ENCODE data around the gene TRAPPC2.
"Not testable (repeated sequence)": the region's sequence is repeated elsewhere in the genome, so short reads cannot be mapped to it uniquely, and the experiment has no call there.

The TRAPPC2 gene

GRCh38 chrX:13750204-13750603 is 15.8 kb upstream of the TRAPPC2 start:
- H3K27ac ChIP-seq: peak overlapping the region; percentile 85
- no peak for DNase-seq (ENCODE audit: low read depth, low spot score)

GRCh38 chrX:13748486-13748885 is 14.1 kb upstream of the TRAPPC2 start:
- peak overlapping the region; percentile 53 for H3K27ac ChIP-seq
- no peak for DNase-seq (ENCODE audit: low read depth, low spot score)

- peak overlapping the region; percentile 53 for H3K27ac ChIP-seq
- no peak for DNase-seq (ENCODE audit: low read depth, low spot score)
Measured at GRCh38 chrX:13747836-13748235, 13.4 kb upstream of the TRAPPC2 start.

- H3K27ac ChIP-seq: no peak overlapping the region
- DNase-seq (ENCODE audit: low read depth, low spot score): no peak
Measured at GRCh38 chrX:13742397-13743176, 8.2 kb upstream of the TRAPPC2 start.

GRCh38 chrX:13741695-13742094 is 7.3 kb upstream of the TRAPPC2 start:
- DNase-seq (ENCODE audit: low read depth, low spot score): no peak
- H3K27ac ChIP-seq: peak overlapping the region; percentile 11

- H3K27ac ChIP-seq: peak overlapping the region; percentile 92
Measured at GRCh38 chrX:13733506-13733905, 914 bp downstream of the TRAPPC2 start.

GRCh38 chrX:13732246-13733067 is 2.0 kb downstream of the TRAPPC2 start:
- DNase-seq (ENCODE audit: low read depth, low spot score): no peak
- no peak overlapping the region for H3K27ac ChIP-seq

More at GRCh38 chrX:13733506-13733905, 914 bp downstream of the TRAPPC2 start:
- no peak for DNase-seq (ENCODE audit: low read depth, low spot score)

GRCh38 chrX:13730523-13730922 is 3.9 kb downstream of the TRAPPC2 start:
- H3K27ac ChIP-seq; DNase-seq (ENCODE audit: low read depth, low spot score): not testable (repeated sequence)

GRCh38 chrX:13726583-13726982 is 7.8 kb downstream of the TRAPPC2 start:
- H3K27ac ChIP-seq; DNase-seq (ENCODE audit: low read depth, low spot score): not testable (repeated sequence)

- DNase-seq (ENCODE audit: low read depth, low spot score); H3K27ac ChIP-seq: not testable (repeated sequence)
Measured at GRCh38 chrX:13724878-13725277, 9.5 kb downstream of the TRAPPC2 start.

- DNase-seq (ENCODE audit: low read depth, low spot score): no peak
- H3K27ac ChIP-seq: peak overlapping the region; percentile 19
Measured at GRCh38 chrX:13721819-13722519, 12.5 kb downstream of the TRAPPC2 start.

GRCh38 chrX:13721371-13721770 is 13.0 kb downstream of the TRAPPC2 start:
- H3K27ac ChIP-seq: peak overlapping the region; percentile 19
- no peak for DNase-seq (ENCODE audit: low read depth, low spot score)

GRCh38 chrX:13719192-13719856 is 15.1 kb downstream of the TRAPPC2 start:
- DNase-seq (ENCODE audit: low read depth, low spot score): no peak
- no peak overlapping the region for H3K27ac ChIP-seq

- DNase-seq (ENCODE audit: low read depth, low spot score): no peak
- no peak overlapping the region for H3K27ac ChIP-seq
Measured at GRCh38 chrX:13717700-13718472, 16.5 kb downstream of the TRAPPC2 start.

- no peak overlapping the region for H3K27ac ChIP-seq
- DNase-seq (ENCODE audit: low read depth, low spot score): no peak
Measured at GRCh38 chrX:13716905-13717304, 17.5 kb downstream of the TRAPPC2 start.

GRCh38 chrX:13716455-13716854 is 18.0 kb downstream of the TRAPPC2 start:
- no peak for DNase-seq (ENCODE audit: low read depth, low spot score)
- H3K27ac ChIP-seq: no peak overlapping the region

- no peak for DNase-seq (ENCODE audit: low read depth, low spot score)
Measured at GRCh38 chrX:13711141-13711540, 23.3 kb downstream of the TRAPPC2 start.

GRCh38 chrX:13703589-13703988 is 30.8 kb downstream of the TRAPPC2 start:
- H3K27ac ChIP-seq: no peak overlapping the region

More at GRCh38 chrX:13711141-13711540, 23.3 kb downstream of the TRAPPC2 start:
- H3K27ac ChIP-seq: no peak overlapping the region

GRCh38 chrX:13703135-13703534 is 31.3 kb downstream of the TRAPPC2 start:
- H3K27ac ChIP-seq: no peak overlapping the region
- no peak for DNase-seq (ENCODE audit: low read depth, low spot score)

More at GRCh38 chrX:13703589-13703988, 30.8 kb downstream of the TRAPPC2 start:
- DNase-seq (ENCODE audit: low read depth, low spot score): no peak
